ENCODE results near the gene PLA2G4C. TPM values are rescaled to one million over a fixed set of nuclear protein-coding genes. Genes with fewer than 3 reads are reported as not detected.

The PLA2G4C gene
- total and polyA plus RNA-seq, 2 of the 8 experiments (the other 6 are each of a cell fraction or from before 2014, with no cell fraction given) = 14.9 to 20.5 TPM

DNA sequence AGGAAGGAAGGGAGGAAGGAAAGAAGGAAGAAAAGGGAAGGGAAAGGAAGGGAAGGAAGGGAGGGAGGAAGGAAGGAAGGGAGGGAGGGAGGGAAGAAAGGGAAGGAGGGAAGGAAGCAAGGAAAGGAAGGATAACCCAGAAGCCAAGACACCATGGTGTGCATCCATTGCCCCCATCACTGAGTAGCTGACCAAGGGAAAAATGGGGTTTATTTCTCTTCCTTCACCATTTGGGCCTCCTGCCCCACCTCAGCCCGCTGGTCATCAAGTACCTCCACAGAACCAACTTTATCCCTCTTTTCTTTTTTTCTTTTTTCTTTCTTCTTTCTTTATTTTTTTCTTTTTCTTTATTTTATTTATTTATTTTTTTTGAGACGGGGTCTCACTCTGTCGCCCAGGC, 87.1 kb downstream of the PLA2G4C start:
- no peaks in the 10 kb centered on the region for H3K27me3 ChIP-seq (replicated peaks in 1 of 4; ENCODE audit: control insufficient read depth in 3 of 4, extremely low read depth in 1 of 4, insufficient read depth in 3 of 4, low read length in 3 of 4)
- ChIA-PET POLR2A (ENCODE audit: partially characterized antibody) (no interaction called here), CTCF (ENCODE audit: partially characterized antibody) (interaction anchor here (0.7 to 2.3 kb wide), 2 partner anchors 17 to 55 kb away, joined by 3 to 7 read pairs; no protein-coding TSS in a partner anchor)
- no peak for DNase-seq (ENCODE audit: low read depth in 1 of 2, low spot score in 2 of 2)
- H2BK20ac ChIP-seq (ENCODE audit: low read length) = no peak overlapping the region
- no peak overlapping the region for H2BK15ac ChIP-seq (ENCODE audit: low read length)
- H2BK120ac ChIP-seq (replicated peaks; ENCODE audit: low read depth, low read length) = no peak overlapping the region
- H3K9ac ChIP-seq (replicated peaks in 1 of 4; ENCODE audit: extremely low read depth in 1 of 4, low read depth in 3 of 4, low read length in 3 of 4) = no peak overlapping the region
- no peak overlapping the region for H3K18ac ChIP-seq (ENCODE audit: extremely low read depth, low read length)
- H3K79me1 ChIP-seq (ENCODE audit: low read depth, low read length) = no peaks in the 10 kb centered on the region
- H3K9me3 ChIP-seq (ENCODE audit: insufficient read depth in 2 of 2, low read depth in 1 of 2, low read length in 1 of 2) = no peaks in the 10 kb centered on the region
- H3K23ac ChIP-seq (ENCODE audit: insufficient read length) = no peak overlapping the region
- no peak overlapping the region for H4K91ac ChIP-seq (replicated peaks; ENCODE audit: insufficient read length, low read length)
- no peak for FAIRE-seq
- no peak overlapping the region for H3K14ac ChIP-seq (ENCODE audit: insufficient read length)
- WGBS, 2 experiments (ENCODE audit: extremely low coverage in 1 of 2, insufficient coverage in 1 of 2, insufficient read length in 1 of 2, insufficient replicate concordance in 2 of 2, low coverage in 1 of 2, low lambda C conversion rate in 2 of 2, missing lambda C conversion rate in 1 of 2) = 93% methylated on average over 1 of the region's 3 CpGs; no CpG with 5 or more reads in 1 of the 2 experiments
- H3K4me1 ChIP-seq (replicated peaks in 1 of 4; ENCODE audit: control insufficient read depth in 3 of 4, insufficient read depth in 4 of 4, low read length in 3 of 4) = no peaks in the 10 kb centered on the region
- H3K36me3 ChIP-seq (ENCODE audit: control insufficient read depth in 2 of 4, insufficient read depth in 4 of 4, low read length in 3 of 4) = no peaks in the 10 kb centered on the region
- no peaks in the 10 kb centered on the region for H3K79me2 ChIP-seq (ENCODE audit: control insufficient read depth in 1 of 2, insufficient read depth in 2 of 2, low read length in 2 of 2)
- no peak overlapping the region for H2BK5ac ChIP-seq (ENCODE audit: low read depth, low read length)
- H2AK5ac ChIP-seq (ENCODE audit: low read depth, low read length) = no peak overlapping the region
- H3K27ac ChIP-seq (ENCODE audit: low read depth, low read length) = no peak overlapping the region
- no peak overlapping the region for H3K4me3 ChIP-seq (ENCODE audit: extremely low read depth in 1 of 4, insufficient read depth in 2 of 4, low read depth in 3 of 4, low read length in 4 of 4)
- H4K20me1 ChIP-seq (replicated peaks in 1 of 2; ENCODE audit: control insufficient read depth in 1 of 2, insufficient read depth in 2 of 2, low read length in 2 of 2) = no peaks in the 10 kb centered on the region
- no peak overlapping the region for H2AFZ ChIP-seq (ENCODE audit: low read length)
- H3K4me2 ChIP-seq (ENCODE audit: insufficient read depth in 1 of 2, low read depth in 2 of 2, low read length in 2 of 2) = no peak overlapping the region
- peaks cover 2% of the 10 kb centered on the region; the same call in 1 of the 2 replicates for H3K23me2 ChIP-seq (ENCODE audit: low read depth, low read length)
- H3K56ac ChIP-seq (replicated peaks; ENCODE audit: insufficient read length, low read depth, low read length) = no peak overlapping the region
- no peak overlapping the region for H2BK12ac ChIP-seq (ENCODE audit: low read depth, low read length)
- H4K5ac ChIP-seq (ENCODE audit: insufficient read length, low read depth, low read length) = no peak overlapping the region
- no peak overlapping the region for H4K8ac ChIP-seq (ENCODE audit: extremely low read depth, insufficient read depth, low read length)
- no peak overlapping the region for H3K4ac ChIP-seq (replicated peaks; ENCODE audit: insufficient read length, low read depth, low read length)
- TF ChIP-seq SUZ12 (IDR thresholded peaks at IDR 0.05; ENCODE audit: low read length) = no peak
- TF ChIP-seq EZH2 (IDR thresholded peaks at IDR 0.05; ENCODE audit: low read depth, low read length, severe bottlenecking) = no peak
- TF ChIP-seq ASH2L (IDR thresholded peaks at IDR 0.05; ENCODE audit: low read length) = no peak
- TF ChIP-seq RFX5 (IDR thresholded peaks at IDR 0.05; ENCODE audit: borderline replicate concordance, low read depth, low read length) = no peak
- TF ChIP-seq YY1 (IDR thresholded peaks at IDR 0.05; ENCODE audit: low read depth, low read length) = no peak
- TF ChIP-seq CHD2 (IDR thresholded peaks at IDR 0.05; ENCODE audit: low read length) = no peak
- TF ChIP-seq MAX (IDR thresholded peaks at IDR 0.05) = no peak
- TF ChIP-seq, protein P1, sequence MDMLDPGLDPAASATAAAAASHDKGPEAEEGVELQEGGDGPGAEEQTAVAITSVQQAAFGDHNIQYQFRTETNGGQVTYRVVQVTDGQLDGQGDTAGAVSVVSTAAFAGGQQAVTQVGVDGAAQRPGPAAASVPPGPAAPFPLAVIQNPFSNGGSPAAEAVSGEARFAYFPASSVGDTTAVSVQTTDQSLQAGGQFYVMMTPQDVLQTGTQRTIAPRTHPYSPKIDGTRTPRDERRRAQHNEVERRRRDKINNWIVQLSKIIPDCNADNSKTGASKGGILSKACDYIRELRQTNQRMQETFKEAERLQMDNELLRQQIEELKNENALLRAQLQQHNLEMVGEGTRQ (IDR thresholded peaks at IDR 0.05; ENCODE audit: low read length) = no peak
- TF ChIP-seq NANOG (IDR thresholded peaks at IDR 0.05; ENCODE audit: insufficient read depth, low read depth, low read length, poor library complexity, severe bottlenecking) = no peak
- TF ChIP-seq SP2 (IDR thresholded peaks at IDR 0.05; ENCODE audit: low read length) = no peak
- TF ChIP-seq HDAC2 (IDR thresholded peaks at IDR 0.05; ENCODE audit: borderline replicate concordance in 1 of 2, low read depth in 2 of 2, low read length in 2 of 2) = no peak
- TF ChIP-seq CBX5 (IDR thresholded peaks at IDR 0.05; ENCODE audit: low read depth, low read length) = no peak
- TF ChIP-seq KDM5A (IDR thresholded peaks at IDR 0.05; ENCODE audit: low read length) = no peak
- TF ChIP-seq BRCA1 (IDR thresholded peaks at IDR 0.05; ENCODE audit: low read depth, low read length) = no peak
